A549 treated with GW870086 at 1 μM for 4 hours (cell line): ENCODE results near the gene KCTD2. TPM values are rescaled to one million over a fixed set of nuclear protein-coding genes. Genes with fewer than 3 reads are reported as not detected.

Experiments used
- total RNA-seq: library from RNA; stranded (reverse); fragments of 200-300 nt; extraction: Qiagen RNA extraction; gene quantifications from 5 replicates; pipeline ENCODE4 v1.2.3, GENCODE V29; 2022; ENCODE audit warnings: low read depth

KCTD2 gene
- 27.5 to 32.0 TPM (median 31.1 TPM) in 5 replicates for total RNA-seq

GRCh38 chr17:75046407-75047289, at the start of gene KCTD2, which contains the start of gene ATP5PD:
Gene KCTD2 (plus strand): TSS chr17:75047225. CDS start chr17:75047251, 26 bp downstream.
Gene ATP5PD (minus strand): TSS chr17:75046969. CDS start chr17:75042650, 4,319 bp downstream.

GRCh38 chr17:75012346-75013091, 34.5 kb upstream of the KCTD2 start, which contains the start of gene MRPL58:
Gene MRPL58 (plus strand): TSS chr17:75012670. CDS start chr17:75012687, 17 bp downstream.

GRCh38 chr17:75087558-75088453, 40.8 kb downstream of the KCTD2 start, which contains the start of gene SLC16A5:
Gene SLC16A5 (plus strand): TSS chr17:75087954. CDS start chr17:75093637, 5,683 bp downstream.

GRCh38 chr17:75109407-75110233, 62.6 kb downstream of the KCTD2 start, which contains the start of gene ARMC7:
Gene ARMC7 (plus strand): TSS chr17:75109969. CDS start chr17:75110289, 320 bp downstream.

Other genes with a start within 250 kb of the KCTD2 start
- 0.14 to 0.37 TPM (median 0.22 TPM) in 5 replicates for gene GRIN2C, start 187.3 kb upstream of the KCTD2 start, total RNA-seq
- 48.1 to 67.0 TPM (median 61.8 TPM) in 5 replicates for gene FDXR, start 174.2 kb upstream of the KCTD2 start, total RNA-seq
- gene FADS6, start 153.6 kb upstream of the KCTD2 start, total RNA-seq, result 0.09 TPM in 1 of 5 replicates, not detected in the others
- gene USH1G, start 124.0 kb upstream of the KCTD2 start, total RNA-seq, result 0.07 to 0.12 TPM (median 0.11 TPM) in 5 replicates
- gene OTOP2, start 123.0 kb upstream of the KCTD2 start, total RNA-seq, result 0.13 TPM in 1 of 5 replicates, not detected in the others
- not detected in 5 replicates for gene OTOP3, start 111.3 kb upstream of the KCTD2 start, total RNA-seq
- gene HID1, start 74.5 kb upstream of the KCTD2 start, total RNA-seq, result 13.8 to 19.2 TPM (median 17.5 TPM) in 5 replicates
- 56.3 to 70.7 TPM (median 68.6 TPM) in 5 replicates for gene CDR2L, start 59.6 kb upstream of the KCTD2 start, total RNA-seq
- 72.9 to 81.4 TPM (median 79.5 TPM) in 5 replicates for gene MRPL58, start 34.6 kb upstream of the KCTD2 start, total RNA-seq
- 492 to 570 TPM (median 501 TPM) in 5 replicates for gene ATP5PD, start 256 bp upstream of the KCTD2 start, total RNA-seq
- 26.1 to 36.0 TPM (median 31.7 TPM) in 5 replicates for gene SLC16A5, start 40.7 kb downstream of the KCTD2 start, total RNA-seq
- 17.1 to 20.9 TPM (median 18.8 TPM) in 5 replicates for gene ARMC7, start 62.7 kb downstream of the KCTD2 start, total RNA-seq
- 89.6 to 134 TPM (median 128 TPM) in 5 replicates for gene NT5C, start 84.5 kb downstream of the KCTD2 start, total RNA-seq
- 739 to 848 TPM (median 789 TPM) in 5 replicates for gene JPT1, start 107.3 kb downstream of the KCTD2 start, total RNA-seq
- gene SUMO2, start 135.7 kb downstream of the KCTD2 start, total RNA-seq, result 289 to 400 TPM (median 383 TPM) in 5 replicates
- 92.5 to 107 TPM (median 99.5 TPM) in 5 replicates for gene NUP85, start 158.5 kb downstream of the KCTD2 start, total RNA-seq
- 22.1 to 30.9 TPM (median 28.0 TPM) in 5 replicates for gene GGA3, start 214.4 kb downstream of the KCTD2 start, total RNA-seq
- 147 to 182 TPM (median 171 TPM) in 5 replicates for gene MRPS7, start 214.7 kb downstream of the KCTD2 start, total RNA-seq
- 31.2 to 36.9 TPM (median 34.7 TPM) in 5 replicates for gene MIF4GD, start 224.0 kb downstream of the KCTD2 start, total RNA-seq
- gene SLC25A19, start 242.2 kb downstream of the KCTD2 start, total RNA-seq, result 16.2 to 19.6 TPM (median 18.6 TPM) in 5 replicates